Endodermal cell (in vitro differentiated cells): ENCODE measurements around the gene CPE. TPM values are rescaled to one million over a fixed set of nuclear protein-coding genes. Genes with fewer than 3 reads are reported as not detected.

Experiments
- DNase-seq: peaks from one replicate; pipeline ENCODE4 v3.0.0-alpha.2; 2017
- H3K27ac ChIP-seq: 2 replicates; pipeline ENCODE4 v1.5.1; 2013; ENCODE audit warnings: mild to moderate bottlenecking, low read depth, low read length, moderate library complexity
- H3K27me3 ChIP-seq: 2 replicates; pipeline ENCODE4 v1.6.1; 2013; ENCODE audit warnings: mild to moderate bottlenecking, low read length, moderate library complexity; ENCODE audit not compliant: insufficient read depth, control insufficient read depth, poor library complexity, severe bottlenecking
- H3K36me3 ChIP-seq: 2 replicates; pipeline ENCODE4 v1.7.0; 2013; ENCODE audit warnings: mild to moderate bottlenecking, low read length, moderate library complexity; ENCODE audit not compliant: control insufficient read depth, insufficient read depth
- H3K4me1 ChIP-seq: one replicate; pipeline ENCODE4 v1.7.0; 2013; ENCODE audit warnings: low read length; ENCODE audit not compliant: control insufficient read depth, insufficient read depth
- H3K4me3 ChIP-seq: 2 replicates; pipeline ENCODE4 v1.5.1; 2013; ENCODE audit warnings: mild to moderate bottlenecking, low read length, moderate library complexity
- H3K9ac ChIP-seq: 2 replicates; pipeline ENCODE4 v1.6.1; 2013; ENCODE audit warnings: mild to moderate bottlenecking, low read length, moderate library complexity; ENCODE audit not compliant: poor library complexity, severe bottlenecking; ENCODE audit errors: extremely low read depth
- H3K9me3 ChIP-seq: 2 replicates; pipeline ENCODE4 v1.6.1; 2013; ENCODE audit warnings: mild to moderate bottlenecking, low read length, moderate library complexity; ENCODE audit not compliant: control insufficient read depth
- H3K27ac Mint-ChIP-seq: 2 replicates; pipeline ENCODE4 v1.8.0; 2020; ENCODE audit warnings: mixed read lengths
- H3K27me3 Mint-ChIP-seq: 2 replicates; pipeline ENCODE4 v1.8.0; 2021; ENCODE audit warnings: mild to moderate bottlenecking, mixed read lengths; ENCODE audit not compliant: insufficient read depth
- H3K36me3 Mint-ChIP-seq: 2 replicates; pipeline ENCODE4 v1.8.0; 2020; ENCODE audit warnings: low read depth, mixed read lengths
- H3K4me1 Mint-ChIP-seq: 2 replicates; pipeline ENCODE4 v1.8.0; 2020; ENCODE audit warnings: mixed read lengths
- H3K4me3 Mint-ChIP-seq: 2 replicates; pipeline ENCODE4 v1.8.0; 2020; ENCODE audit warnings: mild to moderate bottlenecking, moderate library complexity, mixed read lengths
- H3K9me3 Mint-ChIP-seq: 2 replicates; pipeline ENCODE4 v1.8.0; 2020; ENCODE audit warnings: mild to moderate bottlenecking, mixed read lengths
- CTCF ChIP-seq: fragments of 200-600 bp; sonication (generic); conservative IDR thresholded peaks from 2 replicates; pipeline ENCODE4 v1.5.0; 2021; ENCODE audit warnings: antibody characterized with exemption, mild to moderate bottlenecking
- WGBS, 2 experiments: methylation state at CpG; one replicate each; pipeline versions ENCODE4 v1.1.5 to v1.1.7; 2013; ENCODE audit warnings: missing lambda C conversion rate in 2 of 2, mixed read lengths in 1 of 2; ENCODE audit not compliant: insufficient coverage in 1 of 2, insufficient read length in 1 of 2; 5-methylcytosine and 5-hydroxymethylcytosine counted together
- total RNA-seq, 2 donors: library from RNA; stranded (reverse); fragmentation: NEBNext Ultra II Directional in 1 of 2; extraction: Animal tissue kit (Norgen Biotek cat#: 25700) in 1 of 2; gene quantifications; 2 replicates in 1 of 2; 3 replicates in 1 of 2; pipeline ENCODE4 v1.2.1, GENCODE V29; 2021

Gene CPE
- total RNA-seq, 2 donors from 2014 or later: 237 to 298 TPM

GRCh38 chr4:165470009-165470408, 91.2 kb downstream of the CPE start:
- Histone ChIP-seq H3K4me1 (no peaks in the 10 kb centered on the region), H3K4me3 (peak overlapping the region; percentile 71), H3K9ac (no peak overlapping the region), H3K9me3 (peaks cover 82% of the 10 kb centered on the region), H3K27ac (no peak overlapping the region), H3K27me3 (no peaks in the 10 kb centered on the region), H3K36me3 (peaks cover 88% of the 10 kb centered on the region)
- no peak for DNase-seq
- no peak for TF ChIP-seq CTCF
- Mint-ChIP-seq H3K9me3 (no peaks in the 10 kb centered on the region), H3K4me1 (no peaks in the 10 kb centered on the region), H3K36me3 (no peaks in the 10 kb centered on the region), H3K4me3 (no peak overlapping the region), H3K27me3 (no peaks in the 10 kb centered on the region), H3K27ac (no peak overlapping the region)
- WGBS, 2 experiments: 88 to 94% methylated on average over 2 of the region's 2 CpGs

GRCh38 chr4:165472943-165473676, 94.3 kb downstream of the CPE start:
- Mint-ChIP-seq H3K4me3 (no peak overlapping the region), H3K27me3 (no peaks in the 10 kb centered on the region), H3K36me3 (no peaks in the 10 kb centered on the region), H3K4me1 (no peaks in the 10 kb centered on the region), H3K27ac (no peak overlapping the region), H3K9me3 (no peaks in the 10 kb centered on the region)
- no peak for TF ChIP-seq CTCF
- H3K27me3 ChIP-seq: no peaks in the 10 kb centered on the region
- 78 to 100% methylated on average over 2 of the region's 2 CpGs for WGBS, 2 experiments
- H3K4me3 ChIP-seq: peak overlapping the region; percentile 71
- no peaks in the 10 kb centered on the region for H3K4me1 ChIP-seq
- H3K36me3 ChIP-seq: peaks cover 100% of the 10 kb centered on the region
- no peak overlapping the region for H3K9ac ChIP-seq
- H3K27ac ChIP-seq: no peak overlapping the region
- H3K9me3 ChIP-seq: peaks cover 87% of the 10 kb centered on the region
- DNase-seq: no peak

GRCh38 chr4:165474784-165475705, 96.2 kb downstream of the CPE start:
- H3K4me3 Mint-ChIP-seq: no peak overlapping the region
- H3K27me3 ChIP-seq: no peaks in the 10 kb centered on the region
- no peaks in the 10 kb centered on the region for H3K4me1 ChIP-seq
- no peak overlapping the region for H3K27ac Mint-ChIP-seq
- TF ChIP-seq CTCF: no peak
- peaks cover 94% of the 10 kb centered on the region for H3K36me3 ChIP-seq
- H3K9me3 ChIP-seq: peaks cover 84% of the 10 kb centered on the region
- no peak for DNase-seq
- no peaks in the 10 kb centered on the region for H3K4me1 Mint-ChIP-seq
- H3K27ac ChIP-seq: no peak overlapping the region
- peaks cover 8% of the 10 kb centered on the region for H3K36me3 Mint-ChIP-seq
- no peaks in the 10 kb centered on the region for H3K27me3 Mint-ChIP-seq
- no peak overlapping the region for H3K9ac ChIP-seq
- 84 to 100% methylated on average over 6 to 8 of the region's 8 CpGs for WGBS, 2 experiments
- peaks cover 6% of the 10 kb centered on the region for H3K9me3 Mint-ChIP-seq
- peak overlapping the region; percentile 71 for H3K4me3 ChIP-seq
